Activated T-cell treated with anti-CD3 and anti-CD28 coated beads, Interleukin-2, amount 50 U/mL, for 4 hours (primary cell): ENCODE data around the gene PP2D1. TPM values are rescaled to one million over a fixed set of nuclear protein-coding genes. Genes with fewer than 3 reads are reported as not detected.
"Not testable (repeated sequence)": the region's sequence is repeated elsewhere in the genome, so short reads cannot be mapped to it uniquely, and the experiment has no call there.

Source experiments
- ATAC-seq, 2 donors: fragments of 200-7000 bp; cut with Tn5 transposase; one replicate each; pipeline ENCODE4 v1.10.0; 2021
- DNase-seq: peaks from one replicate; pipeline ENCODE4 v3.0.0-alpha.2; 2020
- H3K27me3 Mint-ChIP-seq: one replicate; pipeline ENCODE4 v1.8.0; 2021; ENCODE audit warnings: low read depth, mixed read lengths
- H3K36me3 Mint-ChIP-seq: one replicate; pipeline ENCODE4 v1.8.0; 2022; ENCODE audit warnings: mixed read lengths; ENCODE audit not compliant: insufficient read depth
- H3K4me1 Mint-ChIP-seq: one replicate; pipeline ENCODE4 v1.8.0; 2021; ENCODE audit warnings: low read depth, mixed read lengths
- H3K4me3 Mint-ChIP-seq: one replicate; pipeline ENCODE4 v1.8.0; 2021; ENCODE audit warnings: mild to moderate bottlenecking, moderate library complexity, mixed read lengths
- H3K9me3 Mint-ChIP-seq: one replicate; pipeline ENCODE4 v1.8.0; 2021; ENCODE audit warnings: mixed read lengths
- total RNA-seq, 3 donors: library from RNA; stranded (reverse); gene quantifications; one replicate each; pipeline ENCODE4 v1.2.1, GENCODE V29; 2021

PP2D1 gene
- total RNA-seq, 3 donors from 2014 or later, result not detected

- no peak overlapping the region for H3K4me3 Mint-ChIP-seq
- no peaks in the 10 kb centered on the region for H3K9me3 Mint-ChIP-seq
- H3K36me3 Mint-ChIP-seq, result no peaks in the 10 kb centered on the region
Observed at GRCh38 chr3:20023623-20024405, 11.8 kb upstream of the PP2D1 start.

GRCh38 chr3:20022954-20023622 is 11.0 kb upstream of the PP2D1 start:
- Mint-ChIP-seq H3K9me3 (no peaks in the 10 kb centered on the region), H3K27me3 (no peaks in the 10 kb centered on the region), H3K36me3 (no peaks in the 10 kb centered on the region), H3K4me1 (peaks cover 3% of the 10 kb centered on the region), H3K4me3 (no peak overlapping the region)
- DNase-seq, result no peak
- ATAC-seq, result no peak

More at GRCh38 chr3:20023623-20024405, 11.8 kb upstream of the PP2D1 start:
- Mint-ChIP-seq H3K27me3 (no peaks in the 10 kb centered on the region), H3K4me1 (peaks cover 3% of the 10 kb centered on the region)
- DNase-seq, result no peak
- no peak for ATAC-seq

- not testable (repeated sequence) for H3K4me1 Mint-ChIP-seq, H3K4me3 Mint-ChIP-seq, H3K9me3 Mint-ChIP-seq, H3K27me3 Mint-ChIP-seq, H3K36me3 Mint-ChIP-seq, DNase-seq, ATAC-seq
Observed at GRCh38 chr3:20016076-20016475, 4.0 kb upstream of the PP2D1 start.

- ATAC-seq, result no peak
- no peaks in the 10 kb centered on the region for H3K4me1 Mint-ChIP-seq
- DNase-seq, result no peak
- no peaks in the 10 kb centered on the region for H3K36me3 Mint-ChIP-seq
- no peaks in the 10 kb centered on the region for H3K9me3 Mint-ChIP-seq
- H3K4me3 Mint-ChIP-seq, result no peak overlapping the region
- H3K27me3 Mint-ChIP-seq, result no peaks in the 10 kb centered on the region
Observed at GRCh38 chr3:20015525-20015924, 3.5 kb upstream of the PP2D1 start.

- H3K4me3 Mint-ChIP-seq, result no peak overlapping the region
- H3K4me1 Mint-ChIP-seq, result no peaks in the 10 kb centered on the region
- no peaks in the 10 kb centered on the region for H3K9me3 Mint-ChIP-seq
- ATAC-seq (no peak), DNase-seq (no peak)
- no peaks in the 10 kb centered on the region for H3K27me3 Mint-ChIP-seq
- no peaks in the 10 kb centered on the region for H3K36me3 Mint-ChIP-seq
Observed at GRCh38 chr3:20013396-20013795, 1.3 kb upstream of the PP2D1 start.

- Mint-ChIP-seq H3K4me1 (no peaks in the 10 kb centered on the region), H3K27me3 (no peaks in the 10 kb centered on the region), H3K9me3 (no peaks in the 10 kb centered on the region), H3K36me3 (no peaks in the 10 kb centered on the region), H3K4me3 (no peak overlapping the region)
- DNase-seq (no peak), ATAC-seq (no peak)
Observed at GRCh38 chr3:20008646-20009045, 3.4 kb downstream of the PP2D1 start.

GRCh38 chr3:20007960-20008359 is 4.1 kb downstream of the PP2D1 start:
- DNase-seq (no peak), ATAC-seq (no peak)
- no peaks in the 10 kb centered on the region for H3K27me3 Mint-ChIP-seq
- no peaks in the 10 kb centered on the region for H3K9me3 Mint-ChIP-seq
- H3K36me3 Mint-ChIP-seq, result no peaks in the 10 kb centered on the region
- H3K4me3 Mint-ChIP-seq, result no peak overlapping the region
- H3K4me1 Mint-ChIP-seq, result no peaks in the 10 kb centered on the region

- DNase-seq (no peak), ATAC-seq (no peak)
- H3K27me3 Mint-ChIP-seq, result no peaks in the 10 kb centered on the region
- no peak overlapping the region for H3K4me3 Mint-ChIP-seq
- no peaks in the 10 kb centered on the region for H3K36me3 Mint-ChIP-seq
- H3K9me3 Mint-ChIP-seq, result no peaks in the 10 kb centered on the region
- H3K4me1 Mint-ChIP-seq, result no peaks in the 10 kb centered on the region
Observed at GRCh38 chr3:20001932-20002331, 10.1 kb downstream of the PP2D1 start.

GRCh38 chr3:19997502-19997901 is 14.6 kb downstream of the PP2D1 start:
- no peaks in the 10 kb centered on the region for H3K36me3 Mint-ChIP-seq
- ATAC-seq (no peak), DNase-seq (no peak)
- H3K9me3 Mint-ChIP-seq, result no peaks in the 10 kb centered on the region
- H3K4me3 Mint-ChIP-seq, result no peak overlapping the region
- H3K27me3 Mint-ChIP-seq, result no peaks in the 10 kb centered on the region
- no peaks in the 10 kb centered on the region for H3K4me1 Mint-ChIP-seq

GRCh38 chr3:19994796-19995195 is 17.3 kb downstream of the PP2D1 start:
- H3K4me1 Mint-ChIP-seq, result no peaks in the 10 kb centered on the region
- no peak for ATAC-seq
- H3K27me3 Mint-ChIP-seq, result no peaks in the 10 kb centered on the region
- no peak overlapping the region for H3K4me3 Mint-ChIP-seq
- H3K36me3 Mint-ChIP-seq, result no peaks in the 10 kb centered on the region
- DNase-seq, result no peak
- H3K9me3 Mint-ChIP-seq, result no peaks in the 10 kb centered on the region

GRCh38 chr3:19988904-19989303 is 23.2 kb downstream of the PP2D1 start:
- not testable (repeated sequence) for H3K4me3 Mint-ChIP-seq, H3K4me1 Mint-ChIP-seq, DNase-seq, H3K9me3 Mint-ChIP-seq, ATAC-seq, H3K27me3 Mint-ChIP-seq
- H3K36me3 Mint-ChIP-seq, result peaks cover 27% of the 10 kb centered on the region

GRCh38 chr3:19972054-19972453 is 40.0 kb downstream of the PP2D1 start:
- no peak for ATAC-seq
- Mint-ChIP-seq H3K4me3 (no peak overlapping the region), H3K36me3 (peaks cover 15% of the 10 kb centered on the region), H3K9me3 (no peaks in the 10 kb centered on the region), H3K4me1 (peaks cover 32% of the 10 kb centered on the region), H3K27me3 (no peaks in the 10 kb centered on the region)
- DNase-seq, result no peak

GRCh38 chr3:19970327-19970726 is 41.7 kb downstream of the PP2D1 start:
- ATAC-seq, result no peak
- no peaks in the 10 kb centered on the region for H3K9me3 Mint-ChIP-seq
- no peaks in the 10 kb centered on the region for H3K27me3 Mint-ChIP-seq
- H3K4me1 Mint-ChIP-seq, result peaks cover 49% of the 10 kb centered on the region
- peaks cover 20% of the 10 kb centered on the region for H3K36me3 Mint-ChIP-seq
- no peak for DNase-seq
- H3K4me3 Mint-ChIP-seq, result no peak overlapping the region

- Mint-ChIP-seq H3K36me3 (peaks cover 19% of the 10 kb centered on the region), H3K4me3 (no peak overlapping the region), H3K27me3 (no peaks in the 10 kb centered on the region), H3K4me1 (peaks cover 62% of the 10 kb centered on the region), H3K9me3 (no peaks in the 10 kb centered on the region)
- no peak for ATAC-seq
- no peak for DNase-seq
Observed at GRCh38 chr3:19967812-19968211, 44.3 kb downstream of the PP2D1 start.

GRCh38 chr3:19967208-19967607 is 44.9 kb downstream of the PP2D1 start:
- Mint-ChIP-seq H3K4me3 (no peak overlapping the region), H3K9me3 (no peaks in the 10 kb centered on the region), H3K36me3 (peaks cover 18% of the 10 kb centered on the region), H3K27me3 (no peaks in the 10 kb centered on the region), H3K4me1 (peaks cover 63% of the 10 kb centered on the region)
- ATAC-seq (no peak), DNase-seq (no peak)
